Mesenchymal stem cell (in vitro differentiated cells and primary cell): ENCODE results near the gene BORCS5.

Experiments used
- DNase-seq: peaks from one replicate; pipeline ENCODE4 v3.0.0-alpha.2; 2013
- H2AFZ ChIP-seq: one replicate; pipeline ENCODE4 v1.6.1; 2013; ENCODE audit warnings: low read depth, mild to moderate bottlenecking, control low read depth, inconsistent platforms, low read length, moderate library complexity
- H2AK5ac ChIP-seq: 2 replicates; pipeline ENCODE4 v1.6.1; 2013; ENCODE audit warnings: low read length, moderate library complexity, mild to moderate bottlenecking, inconsistent platforms; ENCODE audit not compliant: severe bottlenecking
- H2BK120ac ChIP-seq: one replicate; pipeline ENCODE4 v1.6.1; 2013; ENCODE audit warnings: low read depth, mild to moderate bottlenecking, inconsistent platforms, low read length, moderate library complexity
- H2BK12ac ChIP-seq, 2 experiments: one replicate each; pipeline ENCODE4 v1.6.1; 2013; ENCODE audit warnings: inconsistent platforms in 2 of 2, low read length in 2 of 2, mild to moderate bottlenecking in 2 of 2, moderate library complexity in 2 of 2, control low read depth in 1 of 2
- H2BK15ac ChIP-seq: one replicate; pipeline ENCODE4 v1.6.1; 2013; ENCODE audit warnings: mild to moderate bottlenecking, low read depth, inconsistent platforms; ENCODE audit not compliant: poor library complexity, severe bottlenecking
- H2BK5ac ChIP-seq: 2 replicates; pipeline ENCODE4 v1.6.1; 2013; ENCODE audit warnings: low read depth, mild to moderate bottlenecking, low read length, control low read depth, inconsistent platforms; ENCODE audit not compliant: poor library complexity, severe bottlenecking
- H3K14ac ChIP-seq, 2 experiments: one replicate each; pipeline ENCODE4 v1.6.1; 2013; ENCODE audit warnings: inconsistent platforms in 2 of 2, low read length in 2 of 2, control low read depth in 1 of 2, mild to moderate bottlenecking in 1 of 2, moderate library complexity in 1 of 2
- H3K18ac ChIP-seq, 2 experiments: one replicate each; pipeline ENCODE4 v1.6.1; 2013; ENCODE audit warnings: inconsistent platforms in 2 of 2, low read length in 2 of 2, control low read depth in 1 of 2, low read depth in 1 of 2, mild to moderate bottlenecking in 1 of 2
- H3K23ac ChIP-seq, 2 experiments: one replicate each; pipeline ENCODE4 v1.6.1; 2013; ENCODE audit warnings: inconsistent platforms in 2 of 2, low read length in 2 of 2, mild to moderate bottlenecking in 2 of 2, moderate library complexity in 2 of 2, control low read depth in 1 of 2
- H3K27ac ChIP-seq: 2 replicates; pipeline ENCODE4 v1.5.1; 2013; ENCODE audit warnings: mild to moderate bottlenecking, moderate library complexity, low read length, control low read depth, inconsistent platforms; ENCODE audit not compliant: poor library complexity, severe bottlenecking
- H3K27me3 ChIP-seq, 2 experiments: 2 replicates each; pipeline versions ENCODE4 v1.6.1 to v1.7.0; 2013; ENCODE audit warnings: low read length in 2 of 2, mild to moderate bottlenecking in 2 of 2, moderate library complexity in 2 of 2, control low read depth in 1 of 2, inconsistent platforms in 1 of 2; ENCODE audit not compliant: control insufficient read depth in 1 of 2, insufficient read depth in 1 of 2
- H3K36me3 ChIP-seq, 2 experiments: 2 replicates each; pipeline versions ENCODE4 v1.6.1 to v1.7.0; 2013; ENCODE audit warnings: low read length in 2 of 2, control low read depth in 1 of 2, inconsistent platforms in 1 of 2, low read depth in 1 of 2, mild to moderate bottlenecking in 1 of 2; ENCODE audit not compliant: insufficient read depth in 2 of 2, control insufficient read depth in 1 of 2
- H3K4ac ChIP-seq, 2 experiments: one replicate each; pipeline ENCODE4 v1.6.1; 2013; ENCODE audit warnings: inconsistent platforms in 2 of 2, low read length in 2 of 2, mild to moderate bottlenecking in 2 of 2, moderate library complexity in 2 of 2, control low read depth in 1 of 2, low read depth in 1 of 2
- H3K4me1 ChIP-seq: 2 replicates; pipeline ENCODE4 v1.6.1; 2013; ENCODE audit warnings: low read depth, low read length, control low read depth; ENCODE audit not compliant: control insufficient read depth, insufficient read depth
- H3K4me2 ChIP-seq: 2 replicates; pipeline ENCODE4 v1.6.1; 2013; ENCODE audit warnings: low read length, mild to moderate bottlenecking, inconsistent platforms; ENCODE audit not compliant: poor library complexity, severe bottlenecking
- H3K4me3 ChIP-seq, 2 experiments: 2 replicates each; pipeline versions ENCODE4 v1.5.1 to v1.7.0; 2013; ENCODE audit warnings: low read length in 2 of 2, mild to moderate bottlenecking in 2 of 2, control low read depth in 1 of 2, low read depth in 1 of 2; ENCODE audit not compliant: insufficient read depth in 1 of 2
- H3K79me1 ChIP-seq: replicated peaks from 2 replicates; pipeline ENCODE4 v1.6.1; 2013; ENCODE audit warnings: mild to moderate bottlenecking, control low read depth, low read length, inconsistent platforms; ENCODE audit not compliant: poor library complexity, severe bottlenecking
- H3K9ac ChIP-seq: 2 replicates; pipeline ENCODE4 v1.7.0; 2013; ENCODE audit warnings: mild to moderate bottlenecking, low read length, moderate library complexity
- H3K9me3 ChIP-seq: 2 replicates; pipeline ENCODE4 v1.7.0; 2013; ENCODE audit warnings: mild to moderate bottlenecking, low read length; ENCODE audit not compliant: control insufficient read depth
- H4K8ac ChIP-seq: one replicate; pipeline ENCODE4 v1.6.1; 2013; ENCODE audit warnings: inconsistent platforms, mild to moderate bottlenecking, low read length, moderate library complexity
- H4K91ac ChIP-seq: one replicate; pipeline ENCODE4 v1.6.1; 2013; ENCODE audit warnings: mild to moderate bottlenecking, low read length, inconsistent platforms
- WGBS: methylation state at CpG from one replicate; pipeline ENCODE4 v1.1.7; 2013; ENCODE audit warnings: mixed read lengths; 5-methylcytosine and 5-hydroxymethylcytosine counted together

BORCS5 gene

GRCh38 chr12:12511895-12512711 lies 155.2 kb downstream of the BORCS5 start:
- Histone ChIP-seq H3K4ac (no peak overlapping the region), H3K4me3 (no peak overlapping the region), H2BK120ac (no peak overlapping the region), H2BK5ac (no peak overlapping the region), H2BK12ac (peak overlapping the region in 1 of 2 experiments; percentile 21), H3K23ac (no peak overlapping the region), H2BK15ac (no peak overlapping the region), H3K14ac (no peak overlapping the region), H3K9me3 (no peaks in the 10 kb centered on the region), H3K18ac (no peak overlapping the region), H4K8ac (no peak overlapping the region), H4K91ac (no peak overlapping the region), H2AFZ (no peak overlapping the region), H2AK5ac (no peak overlapping the region), H3K27ac (no peak overlapping the region), H3K27me3 (no peaks in the 10 kb centered on the region), H3K4me1 (no peaks in the 10 kb centered on the region), H3K9ac (no peak overlapping the region), H3K79me1 (peaks cover 12% of the 10 kb centered on the region), H3K4me2 (no peak overlapping the region), H3K36me3 (peaks cover 0 to 9% of the 10 kb centered on the region in 2 experiments)
- 100% methylated on average over 5 of the region's 5 CpGs for WGBS
- no peak for DNase-seq

GRCh38 chr12:12513416-12514006 lies 156.6 kb downstream of the BORCS5 start:
- no peak overlapping the region for H3K4me3 ChIP-seq
- peaks cover 5 to 21% of the 10 kb centered on the region in 2 experiments for H3K36me3 ChIP-seq
- no peak overlapping the region for H2BK5ac ChIP-seq
- H2BK15ac ChIP-seq, result no peak overlapping the region
- no peak overlapping the region for H2BK12ac ChIP-seq
- H3K27me3 ChIP-seq, result no peaks in the 10 kb centered on the region
- no peak overlapping the region for H3K9ac ChIP-seq
- no peak overlapping the region for H3K4ac ChIP-seq
- H3K27ac ChIP-seq, result no peak overlapping the region
- H4K91ac ChIP-seq, result no peak overlapping the region
- no peak overlapping the region for H3K23ac ChIP-seq
- no peak overlapping the region for H3K14ac ChIP-seq
- no peak overlapping the region for H2AK5ac ChIP-seq
- H3K18ac ChIP-seq, result no peak overlapping the region
- H4K8ac ChIP-seq, result no peak overlapping the region
- 86% methylated on average over 2 of the region's 3 CpGs for WGBS
- no peak overlapping the region for H2AFZ ChIP-seq
- no peaks in the 10 kb centered on the region for H3K4me1 ChIP-seq
- H3K79me1 ChIP-seq, result peaks cover 17% of the 10 kb centered on the region
- DNase-seq, result no peak
- no peaks in the 10 kb centered on the region for H3K9me3 ChIP-seq
- H3K4me2 ChIP-seq, result no peak overlapping the region
- H2BK120ac ChIP-seq, result no peak overlapping the region

- peaks cover 5 to 37% of the 10 kb centered on the region in 2 experiments for H3K36me3 ChIP-seq
- H3K79me1 ChIP-seq, result peaks cover 18% of the 10 kb centered on the region
- no peak overlapping the region for H3K18ac ChIP-seq
- H2BK120ac ChIP-seq, result no peak overlapping the region
- H3K9ac ChIP-seq, result no peak overlapping the region
- H2AK5ac ChIP-seq, result no peak overlapping the region
- peaks cover 1% of the 10 kb centered on the region for H3K4me1 ChIP-seq
- no peak overlapping the region for H2BK5ac ChIP-seq
- DNase-seq, result no peak
- no peak overlapping the region for H3K27ac ChIP-seq
- H3K4ac ChIP-seq, result no peak overlapping the region
- no peak overlapping the region for H3K14ac ChIP-seq
- H3K27me3 ChIP-seq, result no peaks in the 10 kb centered on the region
- no peak overlapping the region for H2AFZ ChIP-seq
- no peak overlapping the region for H2BK15ac ChIP-seq
- H2BK12ac ChIP-seq, result no peak overlapping the region
- no peak overlapping the region for H4K91ac ChIP-seq
- no CpG with 5 or more reads among the region's 3 CpGs for WGBS
- H3K9me3 ChIP-seq, result no peaks in the 10 kb centered on the region
- H3K4me2 ChIP-seq, result no peak overlapping the region
- no peak overlapping the region for H4K8ac ChIP-seq
- H3K23ac ChIP-seq, result no peak overlapping the region
- H3K4me3 ChIP-seq, result no peak overlapping the region
Measured at GRCh38 chr12:12518464-12518845, 161.6 kb downstream of the BORCS5 start.

GRCh38 chr12:12518919-12519318 lies 162.0 kb downstream of the BORCS5 start:
- Histone ChIP-seq H3K23ac (no peak overlapping the region), H3K9ac (no peak overlapping the region), H4K8ac (no peak overlapping the region), H3K27ac (no peak overlapping the region), H3K18ac (no peak overlapping the region), H3K14ac (no peak overlapping the region), H3K4ac (no peak overlapping the region), H3K4me3 (no peak overlapping the region), H2BK120ac (no peak overlapping the region), H3K36me3 (peaks cover 5 to 36% of the 10 kb centered on the region in 2 experiments), H2BK15ac (no peak overlapping the region), H3K9me3 (no peaks in the 10 kb centered on the region), H3K4me2 (no peak overlapping the region), H4K91ac (no peak overlapping the region), H3K79me1 (peaks cover 22% of the 10 kb centered on the region), H3K27me3 (no peaks in the 10 kb centered on the region), H2AFZ (no peak overlapping the region), H2AK5ac (no peak overlapping the region), H2BK12ac (no peak overlapping the region), H3K4me1 (peaks cover 1% of the 10 kb centered on the region), H2BK5ac (no peak overlapping the region)
- 40% methylated on average over 2 of the region's 4 CpGs for WGBS
- no peak for DNase-seq
